Retinal pigment epithelial cell (primary cell): ENCODE measurements around the gene IRX2.

Experiments
- DNase-seq: peaks from one replicate; pipeline ENCODE4 v3.0.0-alpha.2; 2010; ENCODE audit warnings: low read depth
- H3K4me3 ChIP-seq: 2 replicates; pipeline ENCODE4 v1.5.1; 2011; ENCODE audit warnings: mild to moderate bottlenecking, low read length, control low read depth, moderate library complexity
- TF ChIP-seq, protein P1 (sequence below): conservative IDR thresholded peaks from 2 replicates; pipeline ENCODE4 v1.5.1; 2011; ENCODE audit warnings: low read depth, low read length, control low read depth, inconsistent platforms

Gene IRX2

DNA sequence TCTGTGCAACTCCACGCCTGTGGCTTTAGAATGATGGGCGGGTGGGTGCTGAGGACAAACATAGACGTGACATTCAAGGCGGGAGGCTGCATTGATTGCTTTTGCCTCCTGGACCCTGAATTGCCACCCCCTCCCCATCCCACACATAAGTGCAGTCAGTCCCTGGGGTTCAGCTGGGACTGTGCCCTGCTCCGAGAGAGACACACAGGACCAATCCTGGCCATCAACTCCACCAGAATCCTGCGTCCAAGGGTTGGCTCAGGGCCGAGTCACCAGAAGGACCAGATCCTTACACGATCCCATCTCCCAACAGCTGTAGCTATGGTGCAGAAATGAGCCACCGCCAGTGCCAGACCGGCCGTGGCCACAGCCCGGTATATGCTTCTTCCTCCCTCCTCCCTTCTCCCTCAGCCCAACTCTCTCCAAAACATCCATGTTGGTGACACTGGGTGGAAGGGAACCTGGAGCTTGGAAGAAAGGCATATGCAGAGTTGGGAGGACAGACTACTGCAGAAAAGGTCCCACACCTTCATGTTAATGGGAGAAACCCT, 27.4 kb downstream of the IRX2 start:
- TF ChIP-seq, protein P1, sequence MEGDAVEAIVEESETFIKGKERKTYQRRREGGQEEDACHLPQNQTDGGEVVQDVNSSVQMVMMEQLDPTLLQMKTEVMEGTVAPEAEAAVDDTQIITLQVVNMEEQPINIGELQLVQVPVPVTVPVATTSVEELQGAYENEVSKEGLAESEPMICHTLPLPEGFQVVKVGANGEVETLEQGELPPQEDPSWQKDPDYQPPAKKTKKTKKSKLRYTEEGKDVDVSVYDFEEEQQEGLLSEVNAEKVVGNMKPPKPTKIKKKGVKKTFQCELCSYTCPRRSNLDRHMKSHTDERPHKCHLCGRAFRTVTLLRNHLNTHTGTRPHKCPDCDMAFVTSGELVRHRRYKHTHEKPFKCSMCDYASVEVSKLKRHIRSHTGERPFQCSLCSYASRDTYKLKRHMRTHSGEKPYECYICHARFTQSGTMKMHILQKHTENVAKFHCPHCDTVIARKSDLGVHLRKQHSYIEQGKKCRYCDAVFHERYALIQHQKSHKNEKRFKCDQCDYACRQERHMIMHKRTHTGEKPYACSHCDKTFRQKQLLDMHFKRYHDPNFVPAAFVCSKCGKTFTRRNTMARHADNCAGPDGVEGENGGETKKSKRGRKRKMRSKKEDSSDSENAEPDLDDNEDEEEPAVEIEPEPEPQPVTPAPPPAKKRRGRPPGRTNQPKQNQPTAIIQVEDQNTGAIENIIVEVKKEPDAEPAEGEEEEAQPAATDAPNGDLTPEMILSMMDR: no peak
- H3K4me3 ChIP-seq: no peak overlapping the region
- no peak for DNase-seq

DNA sequence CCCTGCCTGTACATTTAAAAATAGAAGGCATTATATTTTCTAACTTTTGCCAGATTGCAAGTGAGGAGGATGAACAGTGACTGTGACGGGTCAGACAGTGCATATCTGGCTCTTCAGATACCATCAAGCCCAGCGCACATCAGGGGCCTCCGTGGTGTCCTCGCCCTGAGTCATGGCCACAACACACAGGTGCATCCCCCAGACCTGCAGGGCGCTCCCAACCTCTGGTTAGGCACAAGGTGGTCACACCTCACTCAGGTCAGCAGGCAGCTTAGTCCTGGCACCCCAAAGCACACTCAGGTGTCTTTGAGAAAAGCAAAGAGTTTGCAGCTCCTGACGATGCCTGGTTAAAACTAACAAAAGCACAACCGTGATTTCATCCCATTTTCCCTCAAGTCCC, 28.6 kb downstream of the IRX2 start:
- DNase-seq: no peak
- TF ChIP-seq, protein P1: no peak
- no peak overlapping the region for H3K4me3 ChIP-seq

DNA sequence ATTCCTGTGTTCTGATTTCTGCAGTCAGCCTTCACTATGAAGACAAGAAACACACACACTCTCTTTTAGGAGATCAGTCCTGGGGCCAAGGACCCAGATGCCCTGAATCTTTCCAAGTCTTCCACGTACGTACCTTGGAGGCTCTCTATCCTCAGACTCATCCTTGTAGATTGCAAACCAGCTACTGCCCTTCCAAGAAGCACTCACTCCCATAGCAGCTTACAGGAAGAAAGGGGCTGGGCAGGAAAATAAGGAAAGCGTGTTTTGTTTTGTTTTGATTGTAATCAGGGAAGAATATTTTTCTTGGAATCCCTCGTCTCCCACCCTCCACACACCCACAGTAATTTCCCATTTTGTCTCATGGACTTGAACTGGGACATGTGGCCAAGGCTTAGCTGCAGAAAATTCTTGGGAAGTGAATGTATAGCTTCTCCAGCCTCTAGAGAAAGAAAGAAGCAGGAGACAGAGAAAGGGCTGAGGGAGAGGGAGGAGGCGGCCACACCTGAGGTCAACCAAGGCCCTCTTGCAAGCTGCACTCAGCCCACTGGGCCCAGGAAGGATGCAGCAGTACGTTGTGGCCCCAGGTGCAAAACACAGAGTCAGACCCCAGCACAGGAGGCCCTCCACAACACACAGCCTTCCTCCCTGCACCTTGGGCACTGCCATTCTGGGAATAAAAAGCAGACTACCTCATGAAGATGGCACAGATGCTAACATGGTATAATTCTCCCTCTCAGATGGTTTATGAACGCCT, 29.9 kb downstream of the IRX2 start:
- TF ChIP-seq, protein P1: no peak
- H3K4me3 ChIP-seq: no peak overlapping the region

DNA sequence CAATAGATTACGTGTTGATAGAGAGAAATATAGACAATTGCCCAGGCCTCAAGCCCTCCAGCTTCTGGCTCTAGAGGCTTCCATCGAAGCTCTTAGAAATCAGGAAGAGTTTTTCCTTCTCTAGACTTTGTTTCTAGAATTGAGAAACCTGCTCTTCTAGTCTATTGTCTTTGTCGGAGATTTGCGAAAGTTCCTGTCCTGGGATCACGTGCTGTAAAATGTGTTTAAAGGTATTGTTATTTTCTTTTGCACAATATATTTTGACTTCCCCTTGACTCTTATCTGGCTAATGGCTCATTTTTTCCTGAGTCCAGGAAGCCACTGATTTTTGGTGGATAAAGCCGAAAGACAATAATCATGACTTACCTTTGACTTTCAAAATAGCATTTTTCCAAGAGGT, 32.1 kb downstream of the IRX2 start:
- no peak for DNase-seq
- no peak overlapping the region for H3K4me3 ChIP-seq
- TF ChIP-seq, protein P1: no peak

More for the DNA sequence above, 29.9 kb downstream of the IRX2 start:
- no peak for DNase-seq

DNA sequence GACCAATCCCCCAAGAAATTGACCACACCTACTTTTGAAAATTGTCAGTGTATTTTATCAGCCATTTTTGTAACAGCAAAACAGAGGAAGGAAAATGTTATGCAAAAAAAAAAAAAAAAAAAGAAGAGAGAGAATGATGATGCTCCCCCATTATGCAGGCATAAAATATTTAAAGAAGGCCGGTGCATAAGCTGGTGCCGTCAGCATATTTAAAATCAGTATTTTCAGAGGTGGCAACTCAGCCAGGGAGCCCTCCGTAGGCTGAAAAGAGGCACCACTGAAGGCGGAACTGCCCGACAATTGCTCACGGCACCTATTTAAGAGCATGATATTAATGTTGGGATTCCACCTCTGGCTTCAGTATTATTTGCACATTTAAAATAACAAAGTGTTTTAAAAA, 33.4 kb downstream of the IRX2 start:
- no peak overlapping the region for H3K4me3 ChIP-seq
- no peak for DNase-seq
- TF ChIP-seq, protein P1: no peak

DNA sequence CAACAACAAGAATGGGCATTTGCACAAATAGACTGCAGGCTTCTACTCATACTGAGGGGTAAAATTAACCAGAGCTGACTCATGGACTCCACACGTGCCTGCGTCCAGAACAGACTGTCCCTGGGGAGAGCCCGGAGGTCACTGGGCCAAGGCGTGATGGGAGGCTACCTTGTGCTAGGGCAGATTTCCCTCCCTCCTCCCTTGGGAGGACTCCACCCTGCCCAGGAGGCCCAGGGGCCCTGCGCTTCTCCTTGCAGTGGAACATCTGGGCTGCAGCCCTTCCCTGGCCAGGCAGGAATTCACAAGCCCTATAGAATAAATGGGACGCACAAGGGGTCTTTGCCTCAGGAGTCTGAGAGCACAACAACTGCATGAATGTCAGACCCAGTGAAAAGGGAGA, 35.6 kb downstream of the IRX2 start:
- no peak overlapping the region for H3K4me3 ChIP-seq
- DNase-seq: no peak
- TF ChIP-seq, protein P1: no peak

DNA sequence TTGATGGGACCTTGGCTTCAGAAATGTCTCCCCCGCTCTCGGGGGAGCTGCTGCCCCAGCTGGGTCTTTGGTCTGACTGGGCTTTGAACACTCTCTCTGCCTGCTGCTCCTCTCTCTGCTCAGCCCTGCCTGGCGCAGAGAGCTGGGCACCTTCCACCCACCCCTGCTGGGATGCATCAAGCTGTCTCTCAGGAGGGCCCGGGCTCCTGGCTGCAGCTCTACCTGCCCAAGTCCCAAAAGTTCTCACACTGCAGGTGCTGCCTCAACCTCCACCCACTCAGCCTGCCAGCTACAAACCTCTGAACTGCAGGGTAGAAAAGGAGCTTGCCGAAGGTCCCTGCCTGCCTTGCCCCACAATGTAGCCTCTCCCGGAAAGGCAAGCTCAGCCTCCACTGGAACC, 36.7 kb downstream of the IRX2 start:
- no peak overlapping the region for H3K4me3 ChIP-seq
- TF ChIP-seq, protein P1: no peak
- no peak for DNase-seq
